ENCODE data around the gene FCRL6. TPM values are rescaled to one million over a fixed set of nuclear protein-coding genes. Genes with fewer than 3 reads are reported as not detected.
A peak's percentile ranks its signal among the peaks of the same experiment; 100 is the strongest.

Gene FCRL6
- total and polyA plus RNA-seq, 2 donors (not counting 3 experiments of a cell fraction or from before 2014, with no cell fraction given): 0.06 TPM; not detected in 1

DNA sequence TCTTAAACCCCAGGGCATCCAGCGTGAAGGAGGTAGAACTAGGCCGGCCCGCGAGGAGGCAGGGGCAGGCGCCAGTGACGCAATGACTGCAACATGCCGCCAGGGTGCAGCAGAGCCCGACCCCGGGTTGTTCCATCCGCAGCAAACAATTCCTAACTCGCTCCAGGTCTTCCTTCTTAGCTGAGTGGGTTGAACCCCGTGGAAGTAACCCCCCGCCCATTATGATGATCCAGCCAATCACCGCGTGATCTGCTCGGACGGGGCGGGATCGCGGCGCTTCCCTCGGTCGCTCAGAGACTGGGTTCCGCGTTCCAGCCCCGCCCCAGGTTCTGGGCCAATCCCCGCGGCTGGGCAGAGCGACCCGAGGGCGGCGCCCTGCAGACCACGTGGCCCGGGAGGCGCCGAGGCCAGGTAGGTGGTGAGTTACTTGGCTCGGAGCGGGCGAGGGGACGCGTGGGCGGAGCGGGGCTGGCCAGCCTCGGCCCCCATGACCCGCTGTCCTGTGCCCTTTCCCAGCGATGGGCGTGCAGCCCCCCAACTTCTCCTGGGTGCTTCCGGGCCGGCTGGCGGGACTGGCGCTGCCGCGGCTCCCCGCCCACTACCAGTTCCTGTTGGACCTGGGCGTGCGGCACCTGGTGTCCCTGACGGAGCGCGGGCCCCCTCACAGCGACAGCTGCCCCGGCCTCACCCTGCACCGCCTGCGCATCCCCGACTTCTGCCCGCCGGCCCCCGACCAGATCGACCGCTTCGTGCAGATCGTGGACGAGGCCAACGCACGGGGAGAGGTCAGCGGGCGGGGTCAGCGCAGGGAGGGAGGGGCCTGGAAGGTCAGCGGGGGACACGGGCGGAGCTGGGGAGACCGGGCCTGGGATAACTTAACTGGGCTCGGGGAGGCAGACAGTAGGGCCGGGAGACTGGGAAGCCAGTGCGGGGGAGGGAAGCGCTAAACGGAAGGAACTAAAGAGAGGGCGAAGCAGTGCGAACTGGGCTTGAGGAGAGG, 21.3 kb upstream of the FCRL6 start, which contains the start of gene DUSP23:
DUSP23 (plus strand) TSS at position 380 of the 1,000 bp plus-strand sequence; CDS start at position 519, 139 bp downstream.
- BruUV-seq (replicated peaks): no TSS peak
- intact Hi-C loops (cut with micrococcal nuclease) (loop anchor here (1.0 to 2.0 kb wide), 6 partner anchors 18 to 620 kb away; partner anchors contain the start of gene IGSF9), dilution Hi-C loops (cut with MboI; ENCODE audit: extremely low pct_ligation_motif_present, low sequenced_read_pairs) (loop anchor here (25.0 kb wide), 1 partner anchor 294 kb away; no protein-coding TSS in a partner anchor)
- peak; percentile 98 for FAIRE-seq
- CTCF ChIA-PET: interaction anchor here (0.6 to 3.7 kb wide), 31 partner anchors 9 to 648 kb away, joined by 3 to 66 read pairs (median 4); partner anchors contain the start of genes IGSF9 and PIGM
- Histone ChIP-seq H3K9ac (replicated peaks; ENCODE audit: extremely low read depth, insufficient read depth, low read length) (peak within 1 kb of the TSS; percentile 75), H3K4me2 (ENCODE audit: insufficient read depth, low read length) (peak within 1 kb of the TSS; percentile 80), H3K9me1 (replicated peaks; ENCODE audit: control insufficient read depth, extremely low read depth, insufficient read depth, low read length) (no peaks in the 10 kb centered on the region), H3K9me3 (replicated peaks; ENCODE audit: control insufficient read depth, insufficient read depth, low read length) (no peaks in the 10 kb centered on the region), H2AFZ (ENCODE audit: low read depth, low read length) (peak within 1 kb of the TSS; percentile 92), H3K4me1 (ENCODE audit: control insufficient read depth, extremely low read depth, insufficient read depth, low read length) (peaks cover 46% of the 10 kb centered on the region), H3K27me3 (ENCODE audit: control insufficient read depth in 2 of 2, insufficient read depth in 2 of 2, low read length in 2 of 2) (no peaks in the 10 kb centered on the region), H4K20me1 (replicated peaks; ENCODE audit: control insufficient read depth, extremely low read depth, insufficient read depth, low read length) (no peaks in the 10 kb centered on the region), H3K4me3 (replicated peaks in 1 of 3; ENCODE audit: insufficient read depth in 1 of 3, low read depth in 1 of 3, low read length in 3 of 3) (peak within 1 kb of the TSS; percentile 35 to 80 (median 62)), H3K27ac (ENCODE audit: insufficient read depth, low read depth, low read length) (peak within 1 kb of the TSS; percentile 92), H3K36me3 (ENCODE audit: control insufficient read depth in 2 of 2, extremely low read depth in 1 of 2, insufficient read depth in 2 of 2, low read length in 2 of 2) (peaks cover 0 to 4% of the 10 kb centered on the region in 2 experiments), H3K79me2 (ENCODE audit: control insufficient read depth, insufficient read depth, low read length) (peaks cover 11% of the 10 kb centered on the region)
- peak; percentile 100 for DNase-seq (ENCODE audit: low read depth, low spot score)
- POLR2A ChIA-PET: interaction anchor here (0.7 to 1.0 kb wide), 2 partner anchors 131 to 145 kb away, joined by 3 read pairs; partner anchors contain the start of gene TAGLN2
- TF ChIP-seq POLR2AphosphoS5 (IDR thresholded peaks at IDR 0.05; ENCODE audit: insufficient read depth, low read depth, low read length) (peak; percentile 73), MYC (IDR thresholded peaks at IDR 0.05; ENCODE audit: low read depth, low read length) (peak; percentile 32), EZH2 (IDR thresholded peaks at IDR 0.05; ENCODE audit: borderline replicate concordance, low read depth, low read length, severe bottlenecking) (no peak), FOS (IDR thresholded peaks at IDR 0.05; ENCODE audit: borderline replicate concordance, insufficient read depth, low read length) (no peak), GATA2 (IDR thresholded peaks at IDR 0.05; ENCODE audit: insufficient read depth, insufficient read length, low read depth, low read length) (no peak), JUN (IDR thresholded peaks at IDR 0.05; ENCODE audit: borderline replicate concordance, insufficient read depth, insufficient read length, low read depth) (no peak), POLR2A (IDR thresholded peaks at IDR 0.05; ENCODE audit: low read depth, low read length) (peak; percentile 10)
- TF ChIP-seq, protein P1, sequence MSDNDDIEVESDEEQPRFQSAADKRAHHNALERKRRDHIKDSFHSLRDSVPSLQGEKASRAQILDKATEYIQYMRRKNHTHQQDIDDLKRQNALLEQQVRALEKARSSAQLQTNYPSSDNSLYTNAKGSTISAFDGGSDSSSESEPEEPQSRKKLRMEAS (IDR thresholded peaks at IDR 0.05; ENCODE audit: insufficient read depth, insufficient read length): peak; percentile 95
- TF ChIP-seq, protein P2, sequence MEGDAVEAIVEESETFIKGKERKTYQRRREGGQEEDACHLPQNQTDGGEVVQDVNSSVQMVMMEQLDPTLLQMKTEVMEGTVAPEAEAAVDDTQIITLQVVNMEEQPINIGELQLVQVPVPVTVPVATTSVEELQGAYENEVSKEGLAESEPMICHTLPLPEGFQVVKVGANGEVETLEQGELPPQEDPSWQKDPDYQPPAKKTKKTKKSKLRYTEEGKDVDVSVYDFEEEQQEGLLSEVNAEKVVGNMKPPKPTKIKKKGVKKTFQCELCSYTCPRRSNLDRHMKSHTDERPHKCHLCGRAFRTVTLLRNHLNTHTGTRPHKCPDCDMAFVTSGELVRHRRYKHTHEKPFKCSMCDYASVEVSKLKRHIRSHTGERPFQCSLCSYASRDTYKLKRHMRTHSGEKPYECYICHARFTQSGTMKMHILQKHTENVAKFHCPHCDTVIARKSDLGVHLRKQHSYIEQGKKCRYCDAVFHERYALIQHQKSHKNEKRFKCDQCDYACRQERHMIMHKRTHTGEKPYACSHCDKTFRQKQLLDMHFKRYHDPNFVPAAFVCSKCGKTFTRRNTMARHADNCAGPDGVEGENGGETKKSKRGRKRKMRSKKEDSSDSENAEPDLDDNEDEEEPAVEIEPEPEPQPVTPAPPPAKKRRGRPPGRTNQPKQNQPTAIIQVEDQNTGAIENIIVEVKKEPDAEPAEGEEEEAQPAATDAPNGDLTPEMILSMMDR (IDR thresholded peaks at IDR 0.05; ENCODE audit: extremely low read depth in 1 of 2, insufficient read depth in 1 of 2, low read depth in 1 of 2, low read length in 2 of 2): peak; percentile 90 to 97
